OCI-LY1 (cell line): ENCODE data around the gene C1QTNF1.

ENCODE experiments used
- H2AFZ ChIP-seq: fragments of 200-600 bp; sonication (generic), shearing (Covaris generic); 2 replicates; pipeline ENCODE4 v1.6.0; 2014; ENCODE audit warnings: antibody characterized with exemption, mild to moderate bottlenecking, low read length
- H3F3A ChIP-seq: fragments of 200-600 bp; sonication (generic), shearing (Covaris generic); 2 replicates; pipeline ENCODE4 v1.6.0; 2014; ENCODE audit warnings: mild to moderate bottlenecking, antibody characterized with exemption, low read length, moderate library complexity; ENCODE audit not compliant: insufficient read depth
- H3K27ac ChIP-seq: fragments of 200-600 bp; sonication (generic); 2 replicates; pipeline ENCODE4 v1.5.1; 2014; ENCODE audit warnings: low read length, mixed run types, mild to moderate bottlenecking, low read depth; ENCODE audit not compliant: poor library complexity, severe bottlenecking
- H3K27me3 ChIP-seq: fragments of 200-600 bp; sonication (generic); 2 replicates; pipeline ENCODE4 v1.6.0; 2014; ENCODE audit warnings: antibody characterized with exemption, mild to moderate bottlenecking, low read length, moderate library complexity; ENCODE audit not compliant: insufficient read depth
- H3K36me3 ChIP-seq: fragments of 200-600 bp; sonication (generic); 2 replicates; pipeline ENCODE4 v1.6.1; 2014; ENCODE audit warnings: mild to moderate bottlenecking, antibody characterized with exemption, low read length, moderate library complexity, mixed read lengths; ENCODE audit not compliant: insufficient read depth
- H3K4me1 ChIP-seq: fragments of 200-600 bp; sonication (generic); 2 replicates; pipeline ENCODE4 v1.5.1; 2014; ENCODE audit warnings: mild to moderate bottlenecking, low read length, moderate library complexity; ENCODE audit not compliant: insufficient read depth, severe bottlenecking
- H3K4me2 ChIP-seq: fragments of 200-600 bp; sonication (generic), shearing (Covaris generic); 2 replicates; pipeline ENCODE4 v1.6.1; 2014; ENCODE audit warnings: low read length
- H3K4me3 ChIP-seq: fragments of 200-600 bp; sonication (generic); 2 replicates; pipeline ENCODE4 v1.5.1; 2014; ENCODE audit warnings: low read length, low read depth, mild to moderate bottlenecking, mixed read lengths; ENCODE audit not compliant: poor library complexity, severe bottlenecking
- H3K79me2 ChIP-seq: fragments of 200-600 bp; shearing (Covaris generic); 2 replicates; pipeline ENCODE4 v1.6.1; 2016; ENCODE audit warnings: mixed run types, low read length, mixed read lengths; ENCODE audit not compliant: insufficient read depth
- H3K9ac ChIP-seq: fragments of 200-600 bp; sonication (generic), shearing (Covaris generic); 2 replicates; pipeline ENCODE4 v1.6.1; 2014; ENCODE audit warnings: mild to moderate bottlenecking, low read length, mixed read lengths
- H3K9me2 ChIP-seq: fragments of 200-600 bp; sonication (generic), shearing (Covaris generic); 2 replicates; pipeline ENCODE4 v1.6.1; 2014; ENCODE audit warnings: low read depth, mild to moderate bottlenecking, low read length, mixed read lengths
- H3K9me3 ChIP-seq: fragments of 200-600 bp; shearing (Covaris generic); 2 replicates; pipeline ENCODE4 v1.6.1; 2014; ENCODE audit warnings: low read length, mixed read lengths
- H4K20me1 ChIP-seq: fragments of 200-600 bp; sonication (generic), shearing (Covaris generic); 2 replicates; pipeline ENCODE4 v1.6.0; 2016; ENCODE audit warnings: mild to moderate bottlenecking, low read length; ENCODE audit not compliant: insufficient read depth
- CTCF ChIP-seq: fragments of 200-600 bp; sonication (generic), shearing (Covaris generic); IDR thresholded peaks from 2 replicates; pipeline ENCODE4 v1.5.1; 2017; ENCODE audit warnings: mild to moderate bottlenecking, antibody characterized with exemption, low read length, moderate library complexity, mixed read lengths
- EZH2 ChIP-seq: fragments of 200-600 bp; sonication (generic), shearing (Covaris generic); IDR thresholded peaks from 2 replicates; pipeline ENCODE4 v1.8.0; 2017; ENCODE audit warnings: borderline replicate concordance, mixed run types, mild to moderate bottlenecking, antibody characterized with exemption, low read length, moderate library complexity, mixed read lengths

Gene C1QTNF1

GRCh38 chr17:79087428-79088143 lies 63.6 kb downstream of the C1QTNF1 start:
- Histone ChIP-seq H2AFZ (no peak overlapping the region), H4K20me1 (no peaks in the 10 kb centered on the region), H3K4me1 (no peaks in the 10 kb centered on the region), H3K79me2 (no peaks in the 10 kb centered on the region), H3K36me3 (no peaks in the 10 kb centered on the region), H3K27me3 (no peaks in the 10 kb centered on the region), H3K9me2 (no peaks in the 10 kb centered on the region), H3K9ac (no peak overlapping the region), H3K4me2 (no peak overlapping the region), H3K27ac (no peak overlapping the region), H3K4me3 (no peak overlapping the region), H3K9me3 (no peaks in the 10 kb centered on the region), H3F3A (no peaks in the 10 kb centered on the region)
- TF ChIP-seq CTCF: peak; percentile 84
- TF ChIP-seq EZH2: no peak

GRCh38 chr17:79088247-79088996 lies 64.5 kb downstream of the C1QTNF1 start:
- Histone ChIP-seq H3K9ac (no peak overlapping the region), H2AFZ (no peak overlapping the region), H3K9me2 (no peaks in the 10 kb centered on the region), H3K4me2 (no peak overlapping the region), H3K36me3 (no peaks in the 10 kb centered on the region), H3K27ac (no peak overlapping the region), H3K79me2 (no peaks in the 10 kb centered on the region), H4K20me1 (no peaks in the 10 kb centered on the region), H3K9me3 (no peaks in the 10 kb centered on the region), H3F3A (no peaks in the 10 kb centered on the region), H3K4me1 (no peaks in the 10 kb centered on the region), H3K4me3 (no peak overlapping the region), H3K27me3 (no peaks in the 10 kb centered on the region)
- no peak for TF ChIP-seq CTCF
- TF ChIP-seq EZH2: no peak

- no peak overlapping the region for H3K9ac ChIP-seq
- H3K4me2 ChIP-seq: no peak overlapping the region
- no peak overlapping the region for H3K4me3 ChIP-seq
- no peak overlapping the region for H2AFZ ChIP-seq
- H3K36me3 ChIP-seq: no peaks in the 10 kb centered on the region
- H3K79me2 ChIP-seq: no peaks in the 10 kb centered on the region
- H3K9me2 ChIP-seq: no peaks in the 10 kb centered on the region
- H3F3A ChIP-seq: no peaks in the 10 kb centered on the region
- H3K4me1 ChIP-seq: no peaks in the 10 kb centered on the region
- no peaks in the 10 kb centered on the region for H3K27me3 ChIP-seq
- no peak for TF ChIP-seq CTCF
- TF ChIP-seq EZH2: no peak
- no peak overlapping the region for H3K27ac ChIP-seq
- H3K9me3 ChIP-seq: no peaks in the 10 kb centered on the region
- H4K20me1 ChIP-seq: no peaks in the 10 kb centered on the region
These were observed 65.0 kb downstream of the C1QTNF1 start for GRCh38 chr17:79088997-79089328.
